Body of pancreas (tissue), 4 donors: ENCODE measurements around the gene DOCK9.

Source experiments
- CTCF ChIP-seq, 7 experiments: fragments of 450-650 bp in 4 of 7; fragments of 200-600 bp in 3 of 7; sonication (generic) in 3 of 7; IDR thresholded peaks; one replicate each; pipeline ENCODE4 v1.5.1; 2016 to 2019; ENCODE audit warnings: antibody characterized with exemption in 7 of 7
- POLR2A ChIP-seq, 3 donors: fragments of 450-650 bp; IDR thresholded peaks; one replicate each; pipeline ENCODE4 v1.6.1; 2016; ENCODE audit warnings: antibody characterized with exemption in 3 of 3, mild to moderate bottlenecking in 2 of 3

- TF ChIP-seq CTCF (IDR thresholded peaks at IDR 0.05): no peak
- no peak for TF ChIP-seq POLR2A (IDR thresholded peaks at IDR 0.05)
Measured at GRCh38 chr13:98755729-98756128, 222.1 kb downstream of the DOCK9 start.
